Skin epidermis (tissue), 12 donors: Measurements from ENCODE around the gene TMEM123.
A peak's percentile ranks its signal among the peaks of the same experiment; 100 is the strongest.

Source experiments
- H3K27ac ChIP-seq, 21 experiments: fragments of 200-600 bp; sonication (generic) in 11 of 21; one replicate each; pipeline ENCODE4 v1.5.0; 2020; ENCODE audit warnings: mild to moderate bottlenecking in 3 of 21, inconsistent platforms in 2 of 21, moderate library complexity in 2 of 21
- H3K4me3 ChIP-seq, 7 experiments: fragments of 200-600 bp; sonication (generic) in 2 of 7; one replicate each; pipeline ENCODE4 v1.5.0; 2020; ENCODE audit warnings: inconsistent platforms in 2 of 7, mild to moderate bottlenecking in 2 of 7, moderate library complexity in 1 of 7

The TMEM123 gene

DNA sequence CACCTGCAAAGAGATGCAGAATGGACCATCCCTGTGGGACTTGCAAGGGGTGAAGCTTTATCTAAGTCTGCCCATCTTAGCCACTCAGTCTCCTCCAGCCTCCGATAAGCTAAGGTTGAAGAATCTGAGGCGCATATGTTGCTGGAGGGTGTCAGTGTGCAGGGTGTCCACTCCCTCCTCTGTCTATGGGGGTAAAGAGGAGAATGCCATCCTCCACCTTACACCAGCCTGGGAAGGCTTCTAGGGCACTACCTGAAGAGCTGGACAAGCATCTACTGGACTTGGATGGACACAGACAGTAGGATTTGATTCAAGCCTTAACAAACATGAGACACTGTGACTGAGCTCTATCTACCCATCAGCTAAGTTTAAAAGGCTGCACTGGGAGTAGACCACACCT is 46.5 kb downstream of the TMEM123 start:
- H3K4me3 ChIP-seq, result no peak overlapping the region
- H3K27ac ChIP-seq, result no peak overlapping the region

DNA sequence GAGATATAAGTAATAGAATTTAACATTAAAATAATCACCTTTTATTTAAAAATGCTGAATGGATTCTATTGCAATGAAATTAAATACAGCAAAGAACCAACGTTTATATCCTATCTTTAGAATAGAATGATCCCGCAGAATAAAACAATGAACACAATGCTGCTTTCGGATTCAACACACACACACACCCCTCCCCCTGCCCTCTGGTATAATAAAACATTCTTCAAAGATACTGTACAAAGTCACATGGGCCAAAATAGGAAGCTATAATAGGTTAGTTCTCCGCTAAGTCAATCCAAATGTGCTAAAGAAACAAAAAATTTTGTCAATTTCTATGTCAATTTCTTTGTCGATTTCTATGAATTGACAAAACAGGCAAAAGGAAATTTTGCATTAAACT is 47.1 kb downstream of the TMEM123 start:
- Histone ChIP-seq H3K4me3 (no peak overlapping the region), H3K27ac (no peak overlapping the region)

DNA sequence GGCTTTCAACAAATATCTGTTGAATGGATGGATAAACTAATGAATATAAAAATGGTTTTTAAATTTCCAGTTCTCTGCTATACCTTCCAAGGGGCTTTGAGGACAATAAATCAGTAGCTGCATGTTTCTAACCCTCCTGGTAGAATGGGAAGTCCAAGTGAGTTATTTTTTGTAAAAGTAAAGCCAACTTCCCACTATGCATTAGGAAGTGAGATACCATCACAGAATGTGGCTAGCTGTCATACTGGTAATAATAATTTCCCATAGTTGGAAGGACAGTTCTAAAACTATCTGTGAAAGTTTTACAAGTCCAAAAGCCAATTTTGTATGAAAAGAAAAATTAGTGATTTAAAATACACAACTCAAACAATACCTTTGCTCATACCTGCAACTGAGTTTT is 50.0 kb downstream of the TMEM123 start:
- Histone ChIP-seq H3K4me3 (no peak overlapping the region), H3K27ac (peak overlapping the region in 1 of 21 experiments; percentile 13)

DNA sequence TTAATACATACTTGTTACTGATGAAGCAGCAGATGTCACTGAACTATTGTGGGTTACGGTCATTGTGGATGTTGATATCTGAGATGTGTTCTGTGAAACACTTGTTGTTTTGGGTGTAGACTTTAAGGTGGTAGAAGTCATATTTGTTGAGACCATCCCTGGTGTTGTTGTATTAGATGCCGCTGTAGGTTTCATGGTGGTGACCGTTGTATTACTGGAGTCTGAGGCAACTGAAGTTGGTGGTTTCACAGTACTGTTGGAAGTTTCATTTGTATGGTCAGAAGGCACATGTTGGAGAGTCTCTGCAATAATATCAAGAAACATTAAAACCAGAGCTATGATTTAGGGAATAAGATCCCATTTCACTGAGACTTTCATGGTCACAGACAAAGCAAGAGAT is 50.7 kb downstream of the TMEM123 start:
- Histone ChIP-seq H3K27ac (no peak overlapping the region), H3K4me3 (no peak overlapping the region)

DNA sequence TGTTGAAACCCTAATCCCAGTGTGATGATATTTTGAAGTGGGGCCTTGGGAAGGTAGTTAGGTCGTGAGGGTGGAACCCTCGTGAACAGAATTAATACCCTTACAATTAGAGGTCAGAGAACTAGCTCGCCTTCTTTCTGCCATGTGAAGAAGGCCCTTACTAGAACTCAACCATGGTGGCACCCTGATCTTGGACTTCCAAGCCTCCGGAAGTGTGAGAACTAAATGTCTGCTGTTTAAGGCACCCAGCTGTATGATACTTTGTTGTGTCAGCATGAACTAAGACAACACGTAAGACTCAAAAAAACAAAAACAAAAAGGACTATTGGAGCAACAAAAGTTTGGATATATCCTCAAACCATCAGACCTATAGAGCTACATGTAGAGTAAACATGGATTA is 52.0 kb downstream of the TMEM123 start:
- Histone ChIP-seq H3K27ac (no peak overlapping the region), H3K4me3 (no peak overlapping the region)

DNA sequence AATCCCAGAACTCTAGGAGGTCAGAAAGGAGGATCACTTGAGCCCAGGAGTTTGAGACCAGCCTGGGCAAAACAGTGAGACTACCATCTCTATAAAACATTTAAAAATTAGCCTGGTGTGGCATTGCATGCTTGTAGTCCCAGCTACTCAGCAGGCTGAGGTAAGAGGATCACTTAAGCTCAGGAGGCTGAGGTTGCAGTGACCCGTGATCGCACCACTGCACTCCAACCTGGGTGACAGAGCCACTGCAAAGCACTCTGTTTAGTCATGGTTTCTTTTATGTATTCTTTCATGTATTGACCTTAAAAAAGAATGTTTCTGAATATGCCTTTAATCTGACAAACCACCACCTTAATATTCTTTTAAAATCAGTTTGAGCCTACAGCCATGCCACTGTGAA is 53.4 kb downstream of the TMEM123 start:
- H3K27ac ChIP-seq, result no peak overlapping the region
- H3K4me3 ChIP-seq, result no peak overlapping the region

DNA sequence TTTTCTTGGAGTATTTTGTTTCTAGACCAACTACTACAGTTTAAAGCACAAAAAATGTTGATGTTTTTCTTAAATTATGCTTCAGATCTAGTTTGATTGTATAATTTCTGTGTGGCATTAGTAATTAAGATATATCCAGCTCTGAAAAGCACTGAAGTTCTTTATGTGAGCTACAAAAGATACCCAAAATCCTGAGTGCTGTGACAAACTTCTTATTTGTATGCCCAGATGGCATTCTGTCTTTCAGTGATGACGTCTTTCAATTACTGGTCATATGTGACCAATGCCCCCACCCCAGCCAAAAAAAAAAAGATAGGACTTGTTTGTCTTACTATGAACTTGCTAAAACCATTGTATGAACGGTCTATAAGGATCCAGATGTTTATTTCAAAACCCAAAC is 54.3 kb downstream of the TMEM123 start:
- Histone ChIP-seq H3K27ac (peak overlapping the region in 1 of 21 experiments; percentile 15), H3K4me3 (no peak overlapping the region)

DNA sequence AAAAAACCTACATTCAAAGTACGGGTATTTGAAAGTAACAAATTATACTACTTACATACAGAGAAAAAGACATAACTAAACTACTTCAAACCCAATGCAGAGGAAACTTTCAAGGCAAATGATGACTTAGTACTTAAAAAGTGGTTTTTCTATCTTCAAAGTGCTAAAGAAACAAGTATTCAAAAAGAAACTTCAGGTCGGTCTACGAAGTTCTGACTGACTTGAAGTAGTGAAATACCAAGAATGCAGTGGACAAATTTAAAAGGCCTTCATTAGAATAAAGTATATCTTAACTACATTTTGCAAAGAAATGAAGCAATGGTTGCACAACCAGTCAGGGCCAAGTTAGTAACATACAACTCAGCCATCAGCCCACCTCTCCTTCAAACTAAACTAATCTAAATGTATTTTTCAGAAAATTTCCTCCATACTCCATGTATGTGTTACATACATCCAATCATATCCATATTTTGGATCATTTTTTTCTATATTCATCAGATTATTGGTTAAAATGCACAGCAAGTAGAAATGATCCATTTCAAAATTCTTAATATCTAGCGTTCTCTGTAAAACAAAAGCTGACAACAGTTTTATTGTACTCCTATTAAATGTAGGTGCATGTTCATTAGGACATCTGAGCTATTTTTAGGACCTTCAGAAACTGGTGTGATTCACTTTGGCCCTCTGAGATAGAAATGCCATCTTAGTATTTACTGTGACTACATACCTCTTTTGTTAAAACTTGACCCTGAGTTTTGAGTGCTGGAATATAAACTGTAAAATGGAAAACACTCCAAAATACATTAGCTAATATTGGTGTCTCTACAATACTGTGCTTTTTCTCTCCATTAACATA is 55.6 kb downstream of the TMEM123 start:
- Histone ChIP-seq H3K27ac (no peak overlapping the region), H3K4me3 (no peak overlapping the region)

DNA sequence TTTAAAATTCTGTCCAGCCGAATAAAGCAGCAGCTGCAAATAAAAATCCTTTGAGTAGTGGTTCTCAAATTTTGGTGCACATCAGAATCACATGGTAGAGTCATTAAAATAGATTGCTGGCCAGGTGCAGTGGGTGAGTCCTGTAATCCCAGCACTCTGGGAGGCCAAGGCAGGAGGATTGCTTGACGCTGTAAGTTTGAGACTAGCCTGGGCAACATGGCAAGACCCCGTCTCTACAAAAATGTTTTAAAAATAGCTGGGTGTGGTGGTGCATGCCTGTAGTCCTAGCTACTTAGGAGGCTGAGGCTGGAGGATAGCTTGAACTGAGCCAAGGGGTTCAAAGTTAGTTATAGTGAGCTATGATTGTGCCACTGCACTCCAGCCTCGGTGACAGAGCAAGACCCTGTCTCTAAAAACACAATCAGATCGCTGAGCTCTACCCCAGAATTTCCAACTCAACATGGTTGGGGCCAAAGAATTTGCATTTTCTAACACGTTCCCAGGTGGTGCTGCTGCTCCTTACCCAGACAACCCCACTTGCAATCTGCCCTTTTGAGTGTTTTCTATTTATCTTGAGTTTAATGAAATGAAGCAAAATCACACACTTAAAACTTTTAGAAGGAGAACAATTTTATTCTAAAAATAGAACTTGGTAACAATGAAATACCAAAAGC is 56.7 kb downstream of the TMEM123 start:
- H3K4me3 ChIP-seq, result no peak overlapping the region
- H3K27ac ChIP-seq, result no peak overlapping the region

DNA sequence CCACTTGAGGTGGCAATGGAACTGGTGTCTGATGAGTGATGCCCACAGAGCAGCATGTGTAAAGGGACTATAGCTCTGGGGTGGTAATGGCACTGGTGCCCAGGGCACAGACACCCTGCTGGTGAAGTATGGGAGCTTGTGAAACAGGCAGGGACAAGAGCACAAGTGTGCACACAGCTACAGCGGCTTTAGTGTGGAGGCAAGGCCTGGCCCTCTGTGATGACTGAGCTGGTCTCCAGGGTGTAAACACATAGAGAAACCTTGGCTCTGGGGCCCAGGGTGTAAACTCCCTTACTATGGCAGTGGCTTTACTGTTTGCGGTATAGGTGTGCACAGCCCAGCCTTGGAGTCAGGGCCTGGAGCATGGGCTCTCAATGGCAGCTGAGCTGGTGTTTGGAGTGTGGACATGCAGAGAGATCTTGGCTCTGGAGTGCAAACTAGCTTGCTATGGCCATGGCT is 59.3 kb downstream of the TMEM123 start:
- Histone ChIP-seq H3K27ac (no peak overlapping the region), H3K4me3 (no peak overlapping the region)

DNA sequence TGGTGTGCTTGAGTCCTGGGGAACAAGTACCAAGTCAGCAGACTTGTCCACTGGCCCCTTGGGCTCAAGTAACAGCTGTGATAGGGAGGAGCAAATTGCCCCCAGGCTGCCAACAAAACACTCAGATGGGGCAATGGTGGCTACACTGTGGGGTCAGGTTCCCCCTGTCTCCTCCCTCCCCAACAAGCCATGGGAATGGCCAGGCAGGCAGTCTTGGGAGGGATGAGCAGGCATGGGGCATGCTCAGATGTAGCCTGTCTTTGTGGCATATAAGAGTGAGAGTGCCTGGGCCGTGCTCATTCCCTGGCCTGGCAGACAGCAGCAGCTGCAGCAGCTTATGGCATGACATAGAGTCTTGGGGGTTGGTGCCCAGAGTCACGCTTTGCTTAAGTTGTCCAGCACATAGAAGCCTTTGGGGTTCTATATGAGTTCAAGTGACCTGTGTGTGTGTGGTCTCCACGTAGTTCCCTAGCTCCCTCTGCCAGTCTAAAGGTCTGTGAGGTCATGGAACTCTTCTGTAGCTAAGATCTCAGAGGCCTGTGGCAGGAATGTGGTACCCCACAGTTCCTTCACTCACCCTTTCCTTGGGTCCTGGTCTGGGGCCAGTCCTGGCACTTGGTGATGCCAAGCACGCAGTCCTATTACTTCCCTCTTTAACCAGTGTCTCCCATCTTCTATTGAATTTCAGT is 60.9 kb downstream of the TMEM123 start:
- peak overlapping the region in 1 of 21 experiments; percentile 37 for H3K27ac ChIP-seq

DNA sequence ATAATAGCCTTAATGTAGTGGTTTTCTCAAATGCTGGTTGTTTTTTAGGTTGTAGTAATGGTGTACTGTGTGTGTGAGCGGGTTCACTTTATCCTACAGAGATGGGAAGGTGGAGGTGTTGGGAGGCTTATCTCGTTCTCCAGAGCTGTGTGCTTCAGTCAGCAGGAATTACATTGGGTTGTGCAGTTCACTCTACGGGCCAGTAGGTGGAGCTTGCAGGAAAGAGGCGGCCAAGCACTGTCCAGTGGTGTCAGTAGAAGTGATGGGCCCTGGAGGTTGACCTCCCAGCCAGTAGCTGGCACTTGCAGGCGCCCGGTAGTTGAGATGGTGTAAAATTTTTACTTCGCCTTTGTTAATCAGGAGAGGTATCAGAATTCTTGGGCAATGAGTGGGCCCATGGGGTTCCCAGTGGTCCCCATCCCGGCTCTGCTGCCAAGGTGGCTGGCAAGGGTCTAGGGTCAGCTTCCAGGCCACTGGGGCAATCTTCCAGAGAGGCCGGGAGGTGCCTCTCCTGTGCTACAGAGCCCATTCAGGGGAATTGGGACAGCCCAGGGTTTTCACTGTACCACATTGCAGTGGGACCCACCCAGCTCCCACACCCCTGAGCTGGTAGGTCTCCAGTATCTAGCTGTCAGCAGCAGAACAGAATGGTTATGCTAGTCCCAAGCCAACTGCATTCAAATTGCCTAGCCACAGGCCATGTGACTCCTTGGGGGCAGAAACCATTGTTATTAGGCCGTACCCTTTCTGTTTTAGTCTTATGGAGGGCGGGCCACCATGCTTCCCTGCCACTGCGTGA is 61.7 kb downstream of the TMEM123 start:
- Histone ChIP-seq H3K27ac (peak overlapping the region in 2 of 21 experiments; percentile 37 to 42), H3K4me3 (no peak overlapping the region)

More for the DNA sequence above, 60.9 kb downstream of the TMEM123 start:
- no peak overlapping the region for H3K4me3 ChIP-seq

DNA sequence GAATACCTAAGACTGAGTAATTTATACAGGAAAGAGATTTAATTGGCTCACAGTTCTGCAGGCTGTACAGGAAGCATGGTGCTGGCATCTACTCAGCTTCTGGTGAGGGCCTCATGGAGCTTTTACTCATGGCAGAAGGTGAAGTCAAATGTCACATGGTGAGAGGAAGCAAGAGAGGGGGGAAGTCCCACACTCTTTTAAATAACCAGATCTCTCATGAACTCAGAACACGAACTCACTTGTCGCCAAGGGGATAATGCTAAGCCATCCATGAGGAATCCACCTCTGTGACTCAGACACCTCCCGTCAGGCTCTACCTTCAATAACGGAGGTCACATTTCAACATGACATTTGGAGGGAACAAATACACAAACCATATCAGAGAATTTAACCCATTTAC is 63.3 kb downstream of the TMEM123 start:
- Histone ChIP-seq H3K4me3 (no peak overlapping the region), H3K27ac (no peak overlapping the region)

DNA sequence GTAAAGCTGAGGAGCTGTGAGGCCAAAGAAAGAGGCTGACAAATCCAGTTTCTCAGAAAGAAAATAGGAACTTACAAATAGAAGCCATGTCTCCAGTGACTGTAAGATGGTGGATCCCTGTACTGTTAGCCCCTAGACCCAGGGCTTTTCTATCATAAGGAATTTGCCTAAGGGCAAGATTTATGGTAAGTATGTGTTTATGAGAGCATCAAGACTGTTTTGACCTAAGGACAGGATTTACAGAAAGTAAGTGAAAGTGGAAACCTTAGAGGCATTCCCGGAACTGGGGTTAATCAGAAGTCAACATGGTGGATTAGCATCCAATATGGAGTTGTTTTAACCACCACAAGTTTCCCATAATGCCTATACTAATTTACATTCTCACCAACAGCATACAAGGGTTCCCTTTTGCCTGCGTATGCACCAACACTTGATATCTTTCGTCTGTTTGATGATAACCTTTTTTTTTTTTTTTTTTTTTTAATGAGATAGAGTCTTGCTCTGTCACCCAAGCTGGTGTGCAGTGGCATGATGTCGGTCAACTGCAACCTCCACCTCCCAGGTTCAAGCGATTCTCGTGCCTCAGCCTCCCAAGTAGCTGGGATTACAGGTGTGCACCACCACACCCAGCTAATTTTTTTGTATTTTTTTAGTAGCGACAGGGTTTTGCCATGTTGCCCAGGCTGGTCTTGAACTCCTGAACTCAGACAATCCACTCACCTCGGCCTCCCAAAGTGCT is 65.4 kb downstream of the TMEM123 start:
- Histone ChIP-seq H3K27ac (no peak overlapping the region), H3K4me3 (no peak overlapping the region)

DNA sequence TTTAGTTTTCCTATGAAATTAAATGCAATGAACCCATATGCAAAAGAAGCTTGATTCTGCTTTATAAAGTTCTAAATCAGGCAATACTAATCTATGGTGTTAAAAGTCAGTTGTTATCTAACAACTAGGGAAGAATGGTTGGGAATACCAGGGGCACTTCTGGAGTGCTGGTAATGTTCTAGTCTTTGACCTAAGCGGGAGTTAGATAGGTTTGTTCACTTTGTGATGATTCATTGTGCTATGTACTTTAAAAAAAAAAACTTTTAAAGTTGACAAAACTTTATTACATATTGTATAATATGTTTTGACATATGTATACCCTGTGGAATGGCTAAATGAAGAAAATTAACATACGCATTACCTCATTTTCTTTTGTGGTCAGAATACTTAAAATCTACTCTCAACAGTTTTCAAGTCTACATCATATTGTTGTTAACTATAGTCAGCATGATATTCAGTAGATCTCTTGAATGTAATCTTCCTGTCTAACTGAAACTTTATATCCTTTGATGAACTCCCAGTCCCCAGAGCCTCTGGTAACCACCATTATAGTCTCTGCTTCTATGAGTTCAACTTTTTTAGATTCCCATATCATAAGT is 66.3 kb downstream of the TMEM123 start:
- Histone ChIP-seq H3K27ac (no peak overlapping the region), H3K4me3 (no peak overlapping the region)

DNA sequence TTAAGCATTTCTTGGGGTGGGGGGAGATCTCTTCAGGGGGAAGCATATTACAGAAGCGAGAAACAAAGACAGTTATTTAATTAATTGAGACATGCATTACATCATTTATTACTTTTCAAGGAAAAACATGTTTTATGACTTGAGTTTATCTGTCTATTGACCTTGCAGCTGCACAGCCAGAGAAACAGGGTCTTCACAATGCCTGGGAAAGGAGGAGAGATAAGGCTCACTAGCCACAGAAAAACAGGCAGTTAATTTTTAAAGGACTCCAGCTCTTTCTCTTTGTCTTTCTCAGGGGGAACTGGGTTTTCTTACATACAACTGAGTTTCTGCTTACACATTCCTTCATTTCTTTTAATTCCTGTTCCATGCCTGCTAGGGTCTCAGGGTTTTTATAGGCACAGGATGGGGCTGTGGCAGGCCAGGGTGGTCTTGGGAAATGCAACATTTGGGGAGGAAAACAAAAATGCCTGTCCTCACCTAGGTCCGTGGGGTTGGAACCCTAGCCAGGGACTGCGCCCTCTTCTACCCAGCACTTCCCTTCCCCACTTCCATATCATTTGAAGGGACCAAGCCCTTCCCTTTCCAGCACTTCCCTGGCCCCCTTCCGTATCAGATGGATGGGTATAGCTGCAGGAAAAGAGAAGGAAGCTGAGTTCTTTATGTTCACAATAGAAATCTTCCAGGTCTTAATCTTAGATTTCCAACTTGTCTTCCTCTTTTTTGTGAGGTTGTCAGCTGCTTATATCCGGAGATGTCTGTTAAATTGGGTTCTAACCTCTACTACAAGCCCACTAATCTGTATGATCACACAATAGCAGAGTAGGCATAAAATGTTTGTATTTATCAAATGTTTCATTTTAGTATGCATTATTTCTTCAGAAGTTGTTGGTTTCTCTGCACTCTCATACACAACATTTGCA is 67.2 kb downstream of the TMEM123 start:
- no peak overlapping the region for H3K27ac ChIP-seq

DNA sequence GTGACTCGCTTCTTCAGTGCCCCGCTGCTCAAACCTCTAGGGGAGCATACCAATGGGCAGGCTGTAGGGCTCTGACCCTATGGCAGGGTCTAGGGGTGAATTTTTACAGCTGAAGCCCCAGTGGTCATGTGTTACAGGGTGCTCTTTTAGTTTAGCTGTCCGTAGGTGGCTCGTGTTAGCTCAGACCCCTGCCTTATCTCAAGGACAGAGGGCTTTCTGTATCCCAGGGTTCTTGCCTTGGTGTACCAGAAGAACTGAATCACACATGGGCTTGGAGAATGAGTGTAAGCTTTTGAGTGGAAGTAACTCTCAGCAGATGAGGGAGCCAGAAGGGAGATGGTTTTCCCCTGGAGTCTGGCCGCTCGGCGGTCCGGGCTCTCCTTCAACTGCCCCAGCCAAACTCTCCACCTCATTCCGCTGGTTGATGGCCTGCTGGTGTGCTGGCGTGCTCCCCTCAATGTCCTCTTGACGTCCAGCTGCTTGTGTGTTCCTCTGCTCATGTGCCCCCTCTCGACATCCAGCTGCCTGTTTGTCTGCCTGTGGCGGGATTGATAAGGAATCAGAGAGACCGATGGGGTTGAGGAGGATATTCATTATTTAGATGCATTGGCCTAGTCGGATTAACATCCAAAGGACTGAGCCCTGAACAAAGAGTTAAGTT is 68.0 kb downstream of the TMEM123 start:
- no peak overlapping the region for H3K27ac ChIP-seq
- H3K4me3 ChIP-seq, result no peak overlapping the region

More for the DNA sequence above, 67.2 kb downstream of the TMEM123 start:
- no peak overlapping the region for H3K4me3 ChIP-seq
